ENCODE measurements around the gene TMEM255B.
"Not testable (repeated sequence)": the region's sequence is repeated elsewhere in the genome, so short reads cannot be mapped to it uniquely, and the experiment has no call there.

Gene TMEM255B

GRCh38 chr13:113791226-113791625, 32.2 kb downstream of the TMEM255B start:
- no peak for DNase-seq

DNA sequence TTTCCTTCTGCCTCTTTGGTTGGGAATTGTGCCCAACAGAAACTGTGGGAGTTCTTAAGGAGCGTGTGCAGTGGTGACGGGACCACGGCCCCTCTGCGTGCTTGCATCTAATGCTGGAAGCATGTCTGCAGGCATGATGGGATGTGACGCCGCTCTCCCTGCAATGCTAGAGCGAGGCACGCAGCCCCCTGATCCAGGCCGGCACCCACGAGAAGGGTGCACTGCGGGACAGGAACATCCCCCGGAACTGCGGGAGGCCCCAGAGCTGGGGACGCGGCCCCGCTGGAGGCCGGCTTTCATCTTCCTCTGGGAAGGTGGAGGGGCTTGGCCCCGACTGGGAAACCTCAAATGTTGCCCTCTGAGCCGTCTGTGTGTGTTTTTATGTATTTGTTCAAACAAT, 32.7 kb downstream of the TMEM255B start:
- no peak for DNase-seq

- no peak for DNase-seq
Measured at GRCh38 chr13:113792236-113792770, 33.3 kb downstream of the TMEM255B start.

DNA sequence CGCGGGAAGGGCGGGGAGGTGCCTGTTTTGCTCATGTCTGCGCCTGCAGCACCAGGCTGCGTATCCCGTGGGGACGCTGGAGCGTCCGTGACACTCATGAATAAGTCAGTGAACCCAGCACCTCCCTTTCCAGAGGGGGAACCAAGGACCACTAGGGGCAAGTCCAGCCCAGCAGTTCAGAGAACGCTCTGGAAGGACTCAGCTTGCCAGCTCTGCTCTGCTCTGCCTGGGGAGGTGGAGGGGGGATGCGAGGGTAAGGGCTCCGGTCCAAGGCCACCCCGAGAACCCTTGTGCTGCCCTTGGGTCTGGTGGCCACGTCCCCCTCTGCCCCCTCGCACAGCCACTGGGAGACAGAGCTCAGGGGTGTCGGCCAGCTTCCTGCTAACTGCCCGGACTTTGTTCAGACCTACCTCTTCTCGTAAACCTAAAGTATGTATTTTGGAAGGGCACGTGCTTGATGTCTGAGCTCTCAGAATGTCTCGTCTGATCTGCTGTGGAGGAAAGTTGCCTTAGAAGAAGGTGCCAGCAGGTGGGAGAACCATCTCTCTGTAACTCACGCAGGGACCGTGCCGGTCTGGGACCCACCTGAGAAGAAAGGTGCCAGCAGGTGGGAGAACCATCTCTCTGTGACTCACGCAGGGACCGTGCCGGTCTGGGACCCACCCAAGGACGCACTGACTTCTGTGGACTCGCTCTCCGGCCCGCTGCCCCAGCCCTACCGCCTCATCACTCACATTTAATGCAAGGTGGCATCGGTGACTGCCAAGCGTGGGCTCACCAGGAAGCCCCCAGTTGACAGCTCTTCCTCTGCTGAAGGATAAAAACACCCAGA, 34.1 kb downstream of the TMEM255B start:
- DNase-seq, result no peak

GRCh38 chr13:113793718-113794085, 34.7 kb downstream of the TMEM255B start:
- DNase-seq, result no peak

DNA sequence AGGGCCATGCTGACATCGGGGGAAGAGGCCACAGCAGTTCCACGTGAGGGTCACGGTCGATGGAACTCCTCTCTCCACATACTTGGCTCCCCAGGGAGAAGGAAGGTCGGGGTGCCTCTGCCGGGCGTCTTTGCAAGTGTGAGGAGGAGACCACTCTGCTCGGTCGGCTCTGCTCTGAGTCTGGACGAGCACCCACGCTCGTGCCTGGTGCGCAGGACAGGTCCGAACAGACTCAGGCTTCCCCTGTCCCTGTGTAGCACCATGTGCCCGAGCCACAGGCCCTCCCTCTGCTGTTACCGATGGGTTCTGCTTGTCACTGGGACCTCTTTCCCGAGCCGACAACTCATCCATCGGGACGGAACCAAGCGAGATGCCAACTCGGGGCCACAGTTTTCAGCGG, 35.1 kb downstream of the TMEM255B start:
- DNase-seq, result no peak

DNA sequence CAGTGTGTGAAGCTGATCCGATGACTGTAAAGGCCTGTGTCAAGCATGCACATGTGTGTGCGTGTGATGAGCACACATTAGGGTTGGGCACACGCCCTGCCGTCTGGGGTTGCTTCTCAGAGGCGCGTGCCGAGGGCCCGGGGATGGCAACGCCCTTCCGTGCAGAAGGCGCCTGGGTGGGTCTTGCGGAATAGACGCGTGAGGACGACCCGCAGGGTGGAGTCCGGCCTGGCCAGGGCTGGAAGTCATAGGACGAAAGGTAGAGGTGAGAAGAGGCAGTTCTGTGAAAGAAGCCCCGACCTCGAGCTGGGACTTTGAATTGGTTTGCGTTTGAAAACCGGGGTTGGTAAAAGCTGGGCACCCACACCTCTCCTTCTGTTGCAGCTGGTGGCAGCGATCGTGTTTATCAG, 35.7 kb downstream of the TMEM255B start:
- DNase-seq, result no peak

- DNase-seq, result not testable (repeated sequence)
Measured at GRCh38 chr13:113795362-113795761, 36.3 kb downstream of the TMEM255B start.

GRCh38 chr13:113796211-113796963, 37.4 kb downstream of the TMEM255B start:
- no peak for DNase-seq

DNA sequence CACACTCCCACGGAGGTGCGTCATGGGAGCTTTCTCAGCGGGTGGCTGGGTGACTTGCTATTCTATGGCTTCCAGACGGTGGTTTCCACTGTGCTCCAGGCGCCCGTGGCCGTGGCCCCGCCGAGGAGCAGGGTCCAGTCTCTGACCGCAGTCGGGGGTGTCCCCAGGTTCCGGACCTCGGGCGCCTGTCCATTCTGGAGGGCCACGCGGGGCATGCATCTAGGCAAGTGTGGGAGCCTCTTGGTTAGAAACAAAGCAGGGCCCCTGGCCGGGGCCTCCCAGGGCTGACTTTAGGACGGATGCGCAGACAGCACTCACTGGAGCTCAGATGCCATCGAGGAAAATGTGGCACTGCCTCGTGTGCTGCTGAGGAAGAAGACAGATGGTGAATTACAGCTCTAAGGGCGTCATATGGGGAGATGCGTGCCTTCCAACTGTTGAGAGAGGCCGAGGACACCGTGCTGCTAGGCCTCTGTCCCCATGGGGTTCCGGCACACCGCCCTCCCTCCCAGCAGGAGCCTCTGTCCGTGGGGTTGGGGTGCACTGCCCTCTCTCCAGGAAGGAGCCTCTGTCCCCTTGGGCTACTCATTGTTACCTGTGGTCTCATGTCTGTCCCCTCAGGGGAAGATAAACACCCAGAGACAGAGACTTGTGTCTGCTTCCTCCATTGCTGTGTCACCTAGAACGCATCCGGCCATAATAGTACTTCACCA, 38.1 kb downstream of the TMEM255B start:
- DNase-seq, result no peak

DNA sequence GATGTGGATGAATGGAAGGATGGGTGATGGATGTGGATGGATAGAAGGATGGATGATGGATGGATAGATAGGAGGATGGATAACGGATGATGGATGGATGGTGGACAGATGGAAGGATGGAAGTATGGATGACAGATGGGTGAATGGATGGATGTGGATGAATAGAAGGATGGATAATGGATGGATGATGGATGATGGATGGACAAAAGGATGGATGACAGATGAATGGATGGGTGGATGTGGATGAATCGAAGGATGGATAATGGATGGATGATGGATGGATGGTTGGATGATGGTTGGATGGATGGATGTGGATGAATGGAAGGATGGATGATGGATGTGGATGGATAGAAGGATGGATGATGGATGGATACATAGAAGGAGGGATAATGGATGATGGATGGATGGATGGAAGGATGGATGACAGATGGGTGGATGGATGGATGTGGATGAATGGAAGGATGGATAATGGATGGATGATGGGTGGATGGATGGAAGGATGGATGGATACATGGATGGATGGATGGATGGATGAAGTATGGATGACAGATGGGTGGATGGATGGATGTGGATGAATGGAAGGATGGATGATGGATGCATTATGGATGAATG, 39.3 kb downstream of the TMEM255B start:
- DNase-seq, result no peak

DNA sequence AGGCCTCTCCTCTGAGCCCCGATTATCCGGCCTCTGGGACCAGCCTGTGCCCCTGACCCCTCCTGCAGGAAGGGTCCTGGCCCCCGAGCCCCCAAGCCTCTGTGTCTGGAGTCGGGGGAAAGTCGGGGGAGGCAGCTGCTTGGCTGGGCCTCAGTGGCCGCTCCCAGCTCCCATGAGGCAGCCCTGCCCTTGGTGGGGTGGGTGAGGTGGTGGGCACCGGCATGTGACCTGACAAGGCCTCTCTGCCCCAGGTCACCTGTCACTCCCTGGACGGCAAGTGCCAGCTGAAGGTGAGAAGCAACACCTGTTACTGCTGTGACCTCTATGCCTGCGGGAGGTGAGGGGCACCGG, 41.5 kb downstream of the TMEM255B start:
- no peak for DNase-seq

DNA sequence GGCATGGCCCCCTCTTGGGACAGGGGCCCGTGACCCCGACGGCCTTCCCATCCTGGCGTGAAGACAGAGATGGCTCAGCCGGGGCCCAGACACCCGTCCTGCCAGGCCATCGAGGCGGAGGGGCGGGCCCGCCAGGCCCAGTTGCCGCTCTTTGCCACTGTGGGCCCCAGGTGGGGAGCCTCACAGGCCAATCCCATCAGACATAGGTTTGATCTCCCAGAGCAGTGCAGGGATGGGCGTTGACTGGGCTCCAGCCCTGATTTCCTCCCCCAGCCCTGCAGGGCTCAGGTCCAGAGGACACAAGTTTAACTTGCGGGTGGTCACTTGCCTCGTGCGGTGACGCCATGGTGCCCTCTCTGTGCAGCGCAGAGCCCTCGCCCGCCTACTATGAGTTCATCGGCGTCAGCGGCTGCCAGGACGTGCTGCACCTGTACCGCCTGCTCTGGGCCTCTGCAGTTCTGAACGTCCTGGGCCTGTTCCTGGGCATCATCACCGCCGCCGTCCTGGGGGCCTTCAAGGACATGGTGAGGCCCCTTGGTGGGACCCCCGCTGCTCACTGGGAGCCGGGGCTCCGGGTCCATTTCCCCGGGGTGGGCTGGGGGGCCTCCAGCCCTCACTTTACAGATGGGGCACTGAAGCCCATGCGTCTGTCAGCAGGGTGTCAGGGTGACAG, 42.4 kb downstream of the TMEM255B start:
- DNase-seq, result no peak

DNA sequence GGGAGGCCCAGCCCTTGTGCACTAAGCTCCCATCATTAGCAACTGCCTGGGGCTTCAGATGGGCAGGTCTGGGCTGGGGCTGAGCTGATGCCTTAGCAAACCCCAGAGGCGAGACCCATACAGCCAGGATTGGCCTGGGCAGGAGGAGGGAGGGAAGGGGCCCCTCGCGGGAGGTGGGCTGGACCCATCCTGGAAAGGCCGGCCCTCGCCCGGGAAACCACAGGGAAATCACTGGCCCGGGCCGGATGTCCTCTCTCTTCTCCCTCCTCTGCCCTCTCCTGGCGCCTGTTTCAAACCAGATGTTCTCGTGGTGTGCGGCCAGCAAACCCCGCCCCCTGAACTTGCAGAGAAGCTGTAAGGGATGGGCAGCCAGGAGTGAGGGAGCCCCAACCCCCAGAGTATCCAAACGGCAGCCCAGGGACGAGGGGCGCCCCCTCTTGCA, 43.1 kb downstream of the TMEM255B start:
- no peak for DNase-seq

DNA sequence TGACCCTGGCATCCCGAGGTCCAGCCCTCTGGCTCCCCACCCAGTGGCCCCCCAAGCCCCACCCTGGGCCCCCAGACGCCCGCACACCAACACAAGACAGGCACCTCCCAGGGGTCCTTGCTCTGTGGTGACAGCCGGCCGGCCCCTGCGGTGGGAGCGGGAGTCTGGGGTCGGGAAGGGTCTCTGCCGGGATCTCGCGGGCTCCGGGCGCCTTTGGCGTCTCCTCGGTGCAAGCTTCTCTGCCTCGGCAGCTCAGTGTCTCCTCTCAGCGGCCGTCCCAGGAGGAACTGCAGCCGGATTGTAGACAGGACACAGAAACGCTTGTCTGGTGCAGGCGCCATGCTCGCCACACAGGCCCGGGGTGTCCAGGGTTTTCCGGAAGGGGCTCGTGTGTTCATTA, 43.7 kb downstream of the TMEM255B start:
- DNase-seq, result no peak

GRCh38 chr13:113803409-113804016, 44.5 kb downstream of the TMEM255B start:
- DNase-seq, result no peak

DNA sequence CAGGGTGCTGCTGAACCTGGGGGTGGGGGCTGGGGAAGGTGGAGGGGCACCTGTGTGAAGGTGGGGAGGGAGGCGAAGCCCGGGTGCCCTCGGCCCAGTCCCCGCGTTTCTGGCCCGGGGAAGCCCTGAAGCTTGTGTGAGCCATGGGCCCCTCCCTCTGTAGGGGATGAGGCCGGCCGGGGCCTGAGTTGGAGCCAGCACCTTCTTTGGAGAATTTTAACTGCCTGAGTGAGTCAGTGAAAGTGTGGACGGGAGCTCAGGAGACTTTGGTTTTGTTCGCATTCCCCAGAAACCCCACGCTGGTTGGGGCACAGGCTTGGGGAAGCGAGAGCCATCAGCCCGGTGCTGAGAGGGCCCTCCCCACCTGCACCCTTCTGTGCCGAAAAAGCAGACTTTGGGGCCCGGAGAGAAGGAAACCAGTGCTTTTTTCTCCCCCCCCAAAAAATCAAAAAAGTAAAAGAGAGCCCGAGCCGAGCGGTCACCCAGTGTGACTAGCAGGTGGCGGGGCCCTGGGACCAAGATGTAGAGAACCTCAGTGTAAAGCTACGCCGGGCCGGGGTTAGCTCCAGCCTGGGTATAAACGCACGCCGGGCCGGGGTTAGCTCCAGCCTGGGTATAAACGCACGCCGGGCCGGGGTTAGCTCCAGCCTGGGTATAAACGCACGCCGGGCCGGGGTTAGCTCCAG, 45.1 kb downstream of the TMEM255B start:
- no peak for DNase-seq

DNA sequence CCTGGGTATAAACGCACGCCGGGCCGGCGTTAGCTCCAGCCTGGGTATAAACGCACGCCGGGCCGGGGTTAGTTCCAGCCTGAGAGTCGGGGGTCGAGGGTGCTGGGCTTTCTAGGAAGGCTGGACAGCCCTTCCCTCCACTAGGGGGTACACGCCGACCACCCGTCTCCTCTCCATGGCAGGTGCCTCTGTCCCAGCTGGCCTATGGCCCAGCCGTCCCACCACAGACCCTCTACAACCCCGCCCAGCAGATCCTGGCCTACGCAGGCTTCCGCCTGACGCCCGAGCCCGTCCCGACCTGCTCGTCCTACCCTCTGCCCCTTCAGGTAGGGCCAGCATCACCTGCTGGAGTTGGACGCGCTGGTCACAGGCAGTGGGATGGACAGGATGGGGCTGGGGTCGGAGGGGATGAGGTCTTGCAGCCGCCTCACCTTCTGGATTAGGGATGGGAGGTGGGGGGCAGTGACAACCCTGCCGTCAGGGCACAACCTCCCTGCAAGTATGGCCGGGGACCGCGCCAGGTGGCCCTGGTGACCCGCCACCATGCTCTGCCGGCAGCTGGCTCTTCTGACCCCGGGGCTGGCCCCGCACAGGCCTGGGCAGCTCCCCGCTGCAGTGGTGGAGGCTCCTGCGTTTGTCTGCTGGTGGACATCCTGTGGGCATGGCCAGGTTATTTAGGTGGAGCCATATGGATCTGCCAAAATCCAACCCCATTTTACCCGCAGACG, 45.8 kb downstream of the TMEM255B start:
- DNase-seq, result no peak

DNA sequence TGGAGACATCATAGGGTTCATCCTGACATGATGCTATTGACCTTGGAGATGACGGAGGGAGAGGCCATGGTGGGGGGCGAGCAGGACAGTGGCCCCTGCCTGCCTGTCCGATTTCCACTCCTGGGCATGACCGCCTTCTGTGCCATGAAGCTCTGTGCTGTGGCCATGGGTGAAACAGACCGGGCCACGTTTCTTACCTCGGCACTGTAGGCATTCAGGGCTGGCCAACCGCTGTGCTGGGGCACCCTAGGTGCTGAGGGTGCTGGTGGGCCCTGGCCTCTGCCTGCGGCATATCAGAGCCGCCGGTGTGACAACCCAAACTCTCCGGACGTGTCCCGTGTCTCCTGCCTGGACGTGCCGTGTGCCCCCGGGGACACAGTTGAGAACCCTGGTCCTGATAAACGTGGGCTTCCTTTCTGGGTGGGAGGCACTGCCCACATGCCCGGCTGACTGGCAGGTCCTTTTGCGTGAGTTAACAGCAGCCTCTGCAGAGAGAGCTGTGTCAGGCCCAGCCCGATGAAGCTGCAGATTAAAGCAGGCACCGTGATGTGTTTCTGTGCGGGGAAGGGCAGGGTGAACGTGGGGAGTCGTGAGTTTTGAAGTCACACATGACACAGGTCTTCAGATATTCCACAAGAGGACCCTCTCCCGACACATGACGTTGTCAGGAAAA, 46.5 kb downstream of the TMEM255B start:
- DNase-seq, result no peak

DNA sequence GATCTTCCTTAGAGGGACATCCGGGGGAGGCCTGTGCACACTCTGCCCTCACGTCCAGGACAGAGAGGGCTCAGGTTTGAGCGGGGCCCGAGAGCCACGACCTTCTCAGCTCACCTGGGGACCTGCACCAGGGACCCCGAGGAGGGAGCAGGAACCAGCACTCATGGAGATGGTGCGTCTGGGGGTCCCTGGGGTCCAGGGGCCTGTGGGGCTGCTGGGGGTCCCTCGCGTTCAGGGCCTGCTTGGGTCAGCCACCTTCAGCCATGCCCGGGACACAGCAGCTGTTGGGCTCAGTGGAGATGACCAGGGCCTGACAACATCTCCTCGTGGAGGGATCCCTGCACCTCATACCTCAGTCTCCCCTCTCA, 47.1 kb downstream of the TMEM255B start:
- DNase-seq, result no peak
